HepG2 (cell line): ENCODE data around the gene SPINT4. TPM values are rescaled to one million over a fixed set of nuclear protein-coding genes. Genes with fewer than 3 reads are reported as not detected.
"Not testable (repeated sequence)": the region's sequence is repeated elsewhere in the genome, so short reads cannot be mapped to it uniquely, and the experiment has no call there.

Experiments used
- ATAC-seq: fragments of 200-7000 bp; cut with Tn5 transposase; 3 replicates; pipeline ENCODE4 v1.9.1; 2020; ENCODE audit warnings: mild to moderate bottlenecking, moderate library complexity
- BruUV-seq: library from RNA; stranded (reverse); fragments of 400-500 nt; replicated peaks from 2 replicates; lab custom pipeline; 2021; lab: Mats Ljungman, UMichigan
- CTCF ChIA-PET: fragments of 300-600 bp; formaldehyde crosslinking; extraction: SDS; loops from one replicate; lab custom pipeline; 2021; ENCODE audit warnings: low total read pairs, inconsistent platforms, low intra/inter-chr PET ratio; lab: Yijun Ruan, JAX
- POLR2A ChIA-PET: fragments of 350-600 bp; sonication (Branson Sonifier 250); formaldehyde crosslinking; loops from one replicate; lab custom pipeline; 2020; ENCODE audit warnings: antibody characterized with exemption, inconsistent platforms; lab: Yijun Ruan, JAX
- DNase-seq: peaks from one replicate; pipeline ENCODE4 v3.0.0-alpha.2; 2015; ENCODE audit warnings: low spot score
- FAIRE-seq: peaks from 3 replicates; lab custom pipeline; 2011; peaks lifted over from hg19 to GRCh38; lab: Jason Lieb, UNC
- H2AFZ ChIP-seq: one replicate; pipeline ENCODE4 v1.6.1; 2011; ENCODE audit warnings: low read length, inconsistent platforms
- H3K27ac ChIP-seq: fragments of 300-600 bp; 3 replicates; pipeline ENCODE4 v1.8.0; 2011; ENCODE audit warnings: mixed run types, mild to moderate bottlenecking, mixed read lengths, low read length, inconsistent platforms; ENCODE audit not compliant: insufficient read depth; ENCODE audit errors: extremely low read length
- H3K27me3 ChIP-seq, 2 experiments: fragments of 200-600 bp in 1 of 2; 2 replicates in 1 of 2; 3 replicates in 1 of 2; pipeline versions ENCODE4 v1.6.0 to v1.8.0; 2011; ENCODE audit warnings: low read length in 2 of 2, mild to moderate bottlenecking in 2 of 2, moderate library complexity in 2 of 2, inconsistent platforms in 1 of 2; ENCODE audit not compliant: insufficient read depth in 2 of 2, control insufficient read depth in 1 of 2
- H3K36me3 ChIP-seq, 2 experiments: fragments of 200-600 bp in 1 of 2; replicated peaks in 1 of 2; 2 replicates in 1 of 2; 3 replicates in 1 of 2; pipeline versions ENCODE4 v1.5.1 to v1.8.0; 2011; ENCODE audit warnings: low read length in 2 of 2, inconsistent platforms in 1 of 2; ENCODE audit not compliant: insufficient read depth in 2 of 2, control insufficient read depth in 1 of 2
- H3K4me1 ChIP-seq: 2 replicates; pipeline ENCODE4 v1.5.1; 2012; ENCODE audit warnings: low read length, inconsistent platforms; ENCODE audit not compliant: insufficient read depth
- H3K4me2 ChIP-seq: 2 replicates; pipeline ENCODE4 v1.6.0; 2011; ENCODE audit warnings: low read depth, low read length, inconsistent platforms
- H3K4me3 ChIP-seq, 3 experiments: fragments of 200-600 bp in 1 of 3; sonication (generic), shearing (Covaris generic) in 1 of 3; replicated peaks in 1 of 3; 2 replicates each; pipeline ENCODE4 v1.5.1; 2011 to 2016; ENCODE audit warnings: low read length in 3 of 3, inconsistent platforms in 2 of 3, low read depth in 2 of 3, mild to moderate bottlenecking in 2 of 3, control low read depth in 1 of 3, mixed read lengths in 1 of 3; ENCODE audit not compliant: insufficient read depth in 1 of 3
- H3K79me2 ChIP-seq: one replicate; pipeline ENCODE4 v1.6.1; 2011; ENCODE audit warnings: low read length, inconsistent platforms; ENCODE audit not compliant: insufficient read depth
- H3K9ac ChIP-seq: 2 replicates; pipeline ENCODE4 v1.6.0; 2011; ENCODE audit warnings: mild to moderate bottlenecking, low read depth, low read length, inconsistent platforms; ENCODE audit not compliant: insufficient read depth
- H3K9me3 ChIP-seq: 2 replicates; pipeline ENCODE4 v1.5.1; 2012; ENCODE audit warnings: mild to moderate bottlenecking, low read length
- H4K20me1 ChIP-seq: 2 replicates; pipeline ENCODE4 v1.6.0; 2011; ENCODE audit warnings: inconsistent platforms, mild to moderate bottlenecking, low read length, moderate library complexity; ENCODE audit not compliant: insufficient read depth
- ATF1 ChIP-seq: IDR thresholded peaks from 2 replicates; pipeline ENCODE4 v1.6.1; 2016; ENCODE audit warnings: mild to moderate bottlenecking, control low read depth
- HNF4G ChIP-seq, 2 experiments: sonication (generic) in 1 of 2; formaldehyde crosslinking in 1 of 2; IDR thresholded peaks; 2 replicates each; pipeline versions ENCODE4 v1.4.0 to v1.6.1; 2011 to 2020; ENCODE audit warnings: borderline replicate concordance in 2 of 2, low read depth in 2 of 2, mild to moderate bottlenecking in 2 of 2, low read length in 1 of 2, missing genetic modification reagents in 1 of 2, moderate library complexity in 1 of 2
- KDM4B ChIP-seq: sonication (generic); formaldehyde crosslinking; IDR thresholded peaks from 2 replicates; pipeline ENCODE4 v1.4.0; 2020; ENCODE audit warnings: missing genetic modification reagents
- KDM5A ChIP-seq: fragments of 200-600 bp; sonication (generic); IDR thresholded peaks from 2 replicates; pipeline ENCODE4 v1.7.0; 2018; ENCODE audit warnings: antibody characterized with exemption, mild to moderate bottlenecking, low read length, borderline replicate concordance
- SALL2 ChIP-seq: sonication (generic); formaldehyde crosslinking; IDR thresholded peaks from 2 replicates; pipeline ENCODE4 v1.8.1; 2023; ENCODE audit warnings: mild to moderate bottlenecking, missing genetic modification reagents, inconsistent platforms
- TEAD2 ChIP-seq: sonication (generic); formaldehyde crosslinking; IDR thresholded peaks from 2 replicates; pipeline ENCODE4 v1.9.0; 2021; ENCODE audit warnings: missing genetic modification reagents
- THRA ChIP-seq: sonication (generic); formaldehyde crosslinking; IDR thresholded peaks from 2 replicates; pipeline ENCODE4 v1.4.0; 2020; ENCODE audit warnings: missing genetic modification reagents, borderline replicate concordance
- ZNF75D ChIP-seq: sonication (generic); formaldehyde crosslinking; IDR thresholded peaks from 2 replicates; pipeline ENCODE4 v1.8.1; 2023; ENCODE audit warnings: missing genetic modification reagents, mild to moderate bottlenecking, borderline replicate concordance
- ZNF83 ChIP-seq: sonication (generic); formaldehyde crosslinking; IDR thresholded peaks from 2 replicates; pipeline ENCODE4 v1.4.0; 2020; ENCODE audit warnings: missing genetic modification reagents, mild to moderate bottlenecking, borderline replicate concordance
- in situ Hi-C: cut with HindIII; loops from 2 replicates; pipeline ENCODE4 v1.10.0; 2017; ENCODE audit warnings: low pct_unique_long_range_greater_than_20kb; ENCODE audit not compliant: extremely low pct_ligation_motif_present
- intact Hi-C: fragments of 100-400 bp; cut with micrococcal nuclease; formaldehyde crosslinking; loops from one replicate; pipeline ENCODE4 v1.10.0; 2022; ENCODE audit not compliant: unreplicated experiment
- polyA plus RNA-seq, 8 experiments: library from polyadenylated mRNA; depleted of rRNA in 3 of 8; stranded (reverse) in 7 of 8; unstranded in 1 of 8; fragments of >200 nt; fragmentation: Illumina TruSeq in 4 of 8; extraction: Trizol in 4 of 8; gene quantifications; 2 replicates each; pipeline versions ENCODE4 v1.2.1 to v1.2.3, GENCODE V29; 2011 to 2016; ENCODE audit warnings: low read depth in 4 of 8, missing spikeins in 1 of 8, mixed read lengths in 1 of 8; ENCODE audit not compliant: insufficient read depth in 1 of 8
- total RNA-seq, 5 experiments: library from RNA; depleted of rRNA; stranded (reverse); fragments of >200 nt; fragmentation: Illumina TruSeq; extraction: Trizol; gene quantifications; 2 replicates each; pipeline ENCODE4 v1.2.3, GENCODE V29; 2016; ENCODE audit warnings: low read depth in 1 of 5
- TF ChIP-seq, protein P1 (sequence below): sonication (generic); formaldehyde crosslinking; IDR thresholded peaks from 2 replicates; pipeline ENCODE4 v1.4.0; 2020; ENCODE audit warnings: missing genetic modification reagents

The SPINT4 gene
- total and polyA plus RNA-seq, 2 of the 13 experiments (the other 11 are each of a cell fraction or from before 2014, with no cell fraction given), result not detected

DNA sequence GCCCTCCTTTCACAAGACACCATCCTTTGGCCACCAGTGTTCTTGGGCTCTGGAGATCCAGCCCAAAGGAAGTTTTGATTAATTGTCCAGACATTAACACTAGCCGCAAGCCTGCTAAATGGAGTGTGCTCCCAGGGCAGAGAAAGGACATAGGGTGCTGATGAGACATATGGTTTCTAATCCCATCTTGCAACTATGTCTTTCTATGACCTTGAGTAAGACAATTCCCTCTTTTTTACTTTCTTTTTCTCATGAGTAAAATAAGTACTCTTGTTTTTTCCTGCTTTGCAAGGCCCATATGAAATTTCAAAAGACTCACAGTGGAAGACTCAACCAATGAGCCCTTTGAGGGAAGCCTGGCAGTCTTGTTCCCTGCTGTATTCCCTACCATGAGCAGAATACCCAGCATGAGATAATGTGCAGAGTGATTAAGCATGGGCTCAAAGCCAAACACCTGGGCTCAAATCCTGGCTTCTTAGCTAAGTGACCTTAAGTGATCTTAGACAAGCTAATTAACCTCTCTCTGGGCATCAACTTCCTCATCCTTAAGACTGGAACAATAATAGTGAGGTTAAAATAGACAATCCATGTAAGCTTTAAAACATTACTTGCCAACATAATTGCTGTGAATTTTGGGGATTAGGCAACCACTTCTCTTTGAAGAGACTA, 17.0 kb upstream of the SPINT4 start, which contains the start of gene WFDC10B (continued):
- TF ChIP-seq, protein P1, sequence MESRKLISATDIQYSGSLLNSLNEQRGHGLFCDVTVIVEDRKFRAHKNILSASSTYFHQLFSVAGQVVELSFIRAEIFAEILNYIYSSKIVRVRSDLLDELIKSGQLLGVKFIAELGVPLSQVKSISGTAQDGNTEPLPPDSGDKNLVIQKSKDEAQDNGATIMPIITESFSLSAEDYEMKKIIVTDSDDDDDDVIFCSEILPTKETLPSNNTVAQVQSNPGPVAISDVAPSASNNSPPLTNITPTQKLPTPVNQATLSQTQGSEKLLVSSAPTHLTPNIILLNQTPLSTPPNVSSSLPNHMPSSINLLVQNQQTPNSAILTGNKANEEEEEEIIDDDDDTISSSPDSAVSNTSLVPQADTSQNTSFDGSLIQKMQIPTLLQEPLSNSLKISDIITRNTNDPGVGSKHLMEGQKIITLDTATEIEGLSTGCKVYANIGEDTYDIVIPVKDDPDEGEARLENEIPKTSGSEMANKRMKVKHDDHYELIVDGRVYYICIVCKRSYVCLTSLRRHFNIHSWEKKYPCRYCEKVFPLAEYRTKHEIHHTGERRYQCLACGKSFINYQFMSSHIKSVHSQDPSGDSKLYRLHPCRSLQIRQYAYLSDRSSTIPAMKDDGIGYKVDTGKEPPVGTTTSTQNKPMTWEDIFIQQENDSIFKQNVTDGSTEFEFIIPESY (CRISPR knock-in tag), result no peak

DNA sequence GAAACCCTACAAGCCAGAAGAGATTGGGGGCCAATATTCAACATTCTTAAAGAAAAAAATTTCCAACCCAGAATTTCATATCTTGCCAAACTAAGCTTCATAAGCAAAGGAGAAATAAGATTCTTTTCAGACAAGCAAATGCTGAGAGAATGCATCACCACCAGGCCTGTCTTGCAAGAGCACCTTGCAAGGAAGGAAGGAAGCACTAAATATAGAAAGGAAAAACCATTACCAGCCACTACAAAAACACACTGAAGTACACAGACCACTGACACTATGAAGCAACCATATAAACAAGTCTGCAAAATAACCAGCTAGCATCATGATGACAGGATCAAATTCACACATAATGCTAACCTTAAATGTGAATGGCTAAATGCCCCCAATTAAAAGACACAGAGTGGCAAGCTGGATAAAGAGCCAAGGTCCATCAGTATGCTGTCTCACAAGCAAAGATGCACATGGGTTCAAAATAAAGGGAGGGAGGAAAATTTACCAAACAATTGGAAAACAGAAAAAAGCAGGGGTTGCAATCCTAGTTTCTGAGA, 5.9 kb upstream of the SPINT4 start:
- CTCF ChIA-PET, FAIRE-seq, H4K20me1 ChIP-seq, H3K79me2 ChIP-seq, H3K4me1 ChIP-seq, in situ Hi-C loops, H3K9me3 ChIP-seq, H2AFZ ChIP-seq, ATAC-seq, H3K4me3 ChIP-seq, BruUV-seq, H3K27ac ChIP-seq, H3K9ac ChIP-seq, H3K4me2 ChIP-seq, H3K36me3 ChIP-seq, intact Hi-C loops, POLR2A ChIA-PET, H3K27me3 ChIP-seq, DNase-seq: not testable (repeated sequence)

DNA sequence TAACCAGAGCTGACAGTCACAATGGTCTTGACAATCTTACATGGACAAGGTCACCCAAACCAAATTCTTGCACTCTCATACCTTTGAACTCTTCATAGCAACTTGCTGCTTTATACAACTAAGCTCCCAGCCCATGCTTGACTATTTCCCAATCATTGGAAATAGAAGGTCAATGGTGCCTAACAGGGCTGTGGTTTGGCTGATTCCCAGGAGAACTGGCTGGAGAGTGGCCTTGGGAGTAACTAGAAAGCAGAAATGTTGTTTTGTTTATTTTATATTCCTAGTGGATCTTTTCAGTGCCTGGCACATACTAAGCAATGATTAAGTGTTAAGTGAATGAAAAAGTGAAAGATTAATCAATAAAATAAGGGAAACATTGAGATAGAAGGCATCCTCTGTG, 3.0 kb downstream of the SPINT4 start:
- Histone ChIP-seq H3K27me3 (no peaks in the 10 kb centered on the region), H2AFZ (no peak overlapping the region), H3K36me3 (no peaks in the 10 kb centered on the region), H3K4me3 (no peak overlapping the region), H3K9ac (no peak overlapping the region), H3K4me2 (no peak overlapping the region), H3K9me3 (no peaks in the 10 kb centered on the region), H3K27ac (no peak overlapping the region), H3K79me2 (no peaks in the 10 kb centered on the region), H3K4me1 (peaks cover 10% of the 10 kb centered on the region), H4K20me1 (no peaks in the 10 kb centered on the region)
- peak; percentile 97 for ATAC-seq
- DNase-seq, result peak; percentile 96
- CTCF ChIA-PET, result no interaction called here
- intact Hi-C loops (no loop called here), in situ Hi-C loops (no loop called here)
- POLR2A ChIA-PET, result no interaction called here
- BruUV-seq, result no TSS peak
- peak; percentile 87 for FAIRE-seq
- TF ChIP-seq SALL2 (CRISPR knock-in tag) (no peak), KDM4B (CRISPR knock-in tag) (no peak), ZNF83 (CRISPR knock-in tag) (no peak), ATF1 (CRISPR knock-in tag) (no peak), KDM5A (no peak), THRA (peak; percentile 70; the same call in 1 of the 2 replicates), HNF4G (IDR thresholded peaks at IDR 0.05; ENCODE audit: borderline replicate concordance, low read depth, low read length) (peak; percentile 90), HNF4G (CRISPR knock-in tag; IDR thresholded peaks at IDR 0.05; ENCODE audit: borderline replicate concordance, low read depth) (no peak), TEAD2 (CRISPR knock-in tag) (no peak), ZNF75D (CRISPR knock-in tag) (no peak)
